Measurements from ENCODE around the gene ODC1. TPM values are rescaled to one million over a fixed set of nuclear protein-coding genes. Genes with fewer than 3 reads are reported as not detected.
A peak's percentile ranks its signal among the peaks of the same experiment; 100 is the strongest.

Gene ODC1
- 10 to 100 TPM; 16.5 to 76.6 (median 40.8) TPM for total RNA-seq

GRCh38 chr2:10447895-10448575 lies at the start of gene ODC1:
Gene ODC1, minus strand, starts transcription at chr2:10448327. Its CDS starts 3,295 bp downstream, at chr2:10445032.
- no CpG with 5 or more reads among the region's 99 CpGs for WGBS
- DNase-seq (ENCODE audit: low spot score in 2 of 2): peak; percentile 95
- TF ChIP-seq POLR2A (IDR thresholded peaks at IDR 0.05) (peak; percentile 32 to 77), POLR2AphosphoS5 (IDR thresholded peaks at IDR 0.05) (no peak), EP300 (IDR thresholded peaks at IDR 0.05) (no peak)
- TF ChIP-seq, protein P1, sequence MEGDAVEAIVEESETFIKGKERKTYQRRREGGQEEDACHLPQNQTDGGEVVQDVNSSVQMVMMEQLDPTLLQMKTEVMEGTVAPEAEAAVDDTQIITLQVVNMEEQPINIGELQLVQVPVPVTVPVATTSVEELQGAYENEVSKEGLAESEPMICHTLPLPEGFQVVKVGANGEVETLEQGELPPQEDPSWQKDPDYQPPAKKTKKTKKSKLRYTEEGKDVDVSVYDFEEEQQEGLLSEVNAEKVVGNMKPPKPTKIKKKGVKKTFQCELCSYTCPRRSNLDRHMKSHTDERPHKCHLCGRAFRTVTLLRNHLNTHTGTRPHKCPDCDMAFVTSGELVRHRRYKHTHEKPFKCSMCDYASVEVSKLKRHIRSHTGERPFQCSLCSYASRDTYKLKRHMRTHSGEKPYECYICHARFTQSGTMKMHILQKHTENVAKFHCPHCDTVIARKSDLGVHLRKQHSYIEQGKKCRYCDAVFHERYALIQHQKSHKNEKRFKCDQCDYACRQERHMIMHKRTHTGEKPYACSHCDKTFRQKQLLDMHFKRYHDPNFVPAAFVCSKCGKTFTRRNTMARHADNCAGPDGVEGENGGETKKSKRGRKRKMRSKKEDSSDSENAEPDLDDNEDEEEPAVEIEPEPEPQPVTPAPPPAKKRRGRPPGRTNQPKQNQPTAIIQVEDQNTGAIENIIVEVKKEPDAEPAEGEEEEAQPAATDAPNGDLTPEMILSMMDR (IDR thresholded peaks at IDR 0.05): no peak
- Histone ChIP-seq H3K9me3 (no peaks in the 10 kb centered on the region), H3K36me3 (peaks cover 15% of the 10 kb centered on the region), H3K4me3 (peak within 1 kb of the TSS; percentile 59), H3K27ac (peak within 1 kb of the TSS; percentile 87), H3K4me1 (peaks cover 35% of the 10 kb centered on the region), H3K27me3 (no peaks in the 10 kb centered on the region)

GRCh38 chr2:10497797-10498251 lies 49.7 kb upstream of the ODC1 start:
- peaks cover 31% of the 10 kb centered on the region for H3K4me1 ChIP-seq
- H3K4me3 ChIP-seq: no peak overlapping the region
- H3K27ac ChIP-seq: no peak overlapping the region
- peak; percentile 79 to 82 for DNase-seq (ENCODE audit: low spot score in 2 of 2)
- H3K9me3 ChIP-seq: no peaks in the 10 kb centered on the region
- no peaks in the 10 kb centered on the region for H3K36me3 ChIP-seq
- WGBS: 30% methylated on average over 17 of the region's 24 CpGs
- H3K27me3 ChIP-seq: peaks cover 8% of the 10 kb centered on the region
- TF ChIP-seq POLR2A (IDR thresholded peaks at IDR 0.05): no peak
- TF ChIP-seq EP300 (IDR thresholded peaks at IDR 0.05): no peak
- TF ChIP-seq, protein P1 (IDR thresholded peaks at IDR 0.05): no peak
- peak in 1 of 3 donors; percentile 82 for TF ChIP-seq POLR2AphosphoS5 (IDR thresholded peaks at IDR 0.05)

GRCh38 chr2:10495988-10496313 lies 47.8 kb upstream of the ODC1 start:
- Histone ChIP-seq H3K4me3 (no peak overlapping the region), H3K27me3 (peaks cover 5% of the 10 kb centered on the region), H3K27ac (no peak overlapping the region), H3K4me1 (peaks cover 25% of the 10 kb centered on the region), H3K36me3 (no peaks in the 10 kb centered on the region), H3K9me3 (no peaks in the 10 kb centered on the region)
- no peak for DNase-seq (ENCODE audit: low spot score in 2 of 2)
- TF ChIP-seq, protein P1 (IDR thresholded peaks at IDR 0.05): no peak
- TF ChIP-seq EP300 (IDR thresholded peaks at IDR 0.05) (no peak), POLR2A (IDR thresholded peaks at IDR 0.05) (no peak), POLR2AphosphoS5 (IDR thresholded peaks at IDR 0.05) (no peak)
- WGBS: 89% methylated on average over 7 of the region's 7 CpGs

- Histone ChIP-seq H3K4me1 (peaks cover 24% of the 10 kb centered on the region), H3K36me3 (no peaks in the 10 kb centered on the region), H3K27ac (no peak overlapping the region), H3K9me3 (no peaks in the 10 kb centered on the region), H3K4me3 (no peak overlapping the region), H3K27me3 (peaks cover 5% of the 10 kb centered on the region)
- TF ChIP-seq, protein P1 (IDR thresholded peaks at IDR 0.05): no peak
- no peak for TF ChIP-seq POLR2A (IDR thresholded peaks at IDR 0.05)
- TF ChIP-seq EP300 (IDR thresholded peaks at IDR 0.05): no peak
- no peak for TF ChIP-seq POLR2AphosphoS5 (IDR thresholded peaks at IDR 0.05)
- WGBS: 79% methylated on average over 24 of the region's 24 CpGs
- no peak for DNase-seq (ENCODE audit: low spot score in 2 of 2)
Observed at GRCh38 chr2:10495311-10495987, 47.3 kb upstream of the ODC1 start.

GRCh38 chr2:10494351-10495066 lies 46.4 kb upstream of the ODC1 start:
- Histone ChIP-seq H3K4me3 (no peak overlapping the region), H3K27ac (no peak overlapping the region), H3K27me3 (peaks cover 5% of the 10 kb centered on the region), H3K9me3 (no peaks in the 10 kb centered on the region), H3K36me3 (no peaks in the 10 kb centered on the region), H3K4me1 (peaks cover 24% of the 10 kb centered on the region)
- DNase-seq (ENCODE audit: low spot score in 2 of 2): no peak
- no peak for TF ChIP-seq EP300 (IDR thresholded peaks at IDR 0.05)
- 86% methylated on average over 12 of the region's 13 CpGs for WGBS
